Smooth muscle cell (in vitro differentiated cells): ENCODE data around the gene LRCH1. TPM values are rescaled to one million over a fixed set of nuclear protein-coding genes. Genes with fewer than 3 reads are reported as not detected.
A peak's percentile ranks its signal among the peaks of the same experiment; 100 is the strongest.

Experiments used
- DNase-seq: peaks from one replicate; lab custom pipeline; 2025; ENCODE audit not compliant: unreplicated experiment; lab: John Stamatoyannopoulos, UW
- H2AFZ ChIP-seq: fragments of 200-600 bp; sonication (generic); 2 replicates; pipeline ENCODE4 v1.6.0; 2016; ENCODE audit warnings: antibody characterized with exemption, low read depth, mild to moderate bottlenecking
- H3F3A ChIP-seq: fragments of 200-600 bp; sonication (generic); 2 replicates; pipeline ENCODE4 v1.6.0; 2017; ENCODE audit warnings: antibody characterized with exemption, low read depth
- H3K27ac ChIP-seq: fragments of 200-600 bp; sonication (generic); 2 replicates; pipeline ENCODE4 v1.5.1; 2016; ENCODE audit warnings: low read depth, mild to moderate bottlenecking
- H3K27me3 ChIP-seq: fragments of 200-600 bp; sonication (generic); 2 replicates; pipeline ENCODE4 v1.6.1; 2016; ENCODE audit warnings: low read depth, mild to moderate bottlenecking
- H3K36me3 ChIP-seq: fragments of 200-600 bp; sonication (generic); 2 replicates; pipeline ENCODE4 v1.5.1; 2016; ENCODE audit warnings: low read depth
- H3K4me1 ChIP-seq: fragments of 200-600 bp; sonication (generic); 2 replicates; pipeline ENCODE4 v1.5.1; 2016; ENCODE audit warnings: low read depth
- H3K4me2 ChIP-seq: fragments of 200-600 bp; sonication (generic); 2 replicates; pipeline ENCODE4 v1.6.0; 2016; ENCODE audit warnings: mild to moderate bottlenecking
- H3K4me3 ChIP-seq: fragments of 200-600 bp; sonication (generic); 2 replicates; pipeline ENCODE4 v1.5.1; 2016; ENCODE audit warnings: mild to moderate bottlenecking
- H3K79me2 ChIP-seq: fragments of 200-600 bp; sonication (generic); 2 replicates; pipeline ENCODE4 v1.6.0; 2016; ENCODE audit warnings: low read depth, mild to moderate bottlenecking
- H3K9ac ChIP-seq: fragments of 200-600 bp; sonication (generic); 2 replicates; pipeline ENCODE4 v1.6.0; 2016; ENCODE audit warnings: low read depth
- H3K9me3 ChIP-seq: fragments of 200-600 bp; sonication (generic); replicated peaks from 2 replicates; pipeline ENCODE4 v1.5.1; 2016; ENCODE audit warnings: low read depth
- H4K20me1 ChIP-seq: fragments of 200-600 bp; sonication (generic); 2 replicates; pipeline ENCODE4 v1.6.0; 2016; ENCODE audit warnings: low read depth
- WGBS: methylation state at CpG from one replicate; pipeline ENCODE4 v1.1.7; 2016; ENCODE audit warnings: low lambda C conversion rate; 5-methylcytosine and 5-hydroxymethylcytosine counted together
- polyA plus RNA-seq: library from polyadenylated mRNA; unstranded; fragments of >200 nt; fragmentation: Nextera tagmentation; extraction: Ambion mirVana; gene quantifications from 2 replicates; pipeline ENCODE4 v1.2.1, GENCODE V29; 2016
- total RNA-seq: library from RNA; depleted of rRNA; stranded (reverse); fragments of >200 nt; gene quantifications from 2 replicates; pipeline ENCODE4 v1.2.3, GENCODE V29; 2014
- TF ChIP-seq, protein P1 (sequence below): fragments of 200-600 bp; sonication (generic); IDR thresholded peaks from 2 replicates; pipeline ENCODE4 v1.5.1; 2017; ENCODE audit warnings: borderline replicate concordance, mild to moderate bottlenecking, antibody characterized with exemption; ENCODE audit not compliant: insufficient read depth, poor library complexity, severe bottlenecking

Gene LRCH1
- total and polyA plus RNA-seq, 2 experiments from 2014 or later, result 9.4 to 27.7 TPM

DNA sequence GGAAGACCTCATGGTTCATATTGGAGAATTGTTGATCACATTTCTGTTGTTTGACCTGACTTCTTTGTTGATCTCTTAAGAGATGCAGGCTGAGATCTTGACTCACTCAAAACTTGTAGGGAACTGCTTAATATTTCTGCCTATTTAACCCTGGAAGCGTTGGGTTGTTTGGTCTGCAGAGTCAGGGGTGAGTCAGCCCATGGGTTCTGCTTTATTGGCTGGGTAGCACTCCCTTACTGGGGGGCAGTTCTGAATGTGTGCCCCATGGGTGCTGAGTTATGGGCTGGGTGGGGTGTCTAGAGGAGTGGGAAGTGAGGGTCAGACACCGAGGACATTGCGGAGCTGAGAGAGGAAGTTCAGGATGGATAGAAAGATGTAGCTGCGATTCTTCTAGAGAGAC is 87.9 kb downstream of the LRCH1 start:
- Histone ChIP-seq H2AFZ (no peak overlapping the region), H3K9ac (no peak overlapping the region), H3K27ac (peak overlapping the region; percentile 61), H4K20me1 (peaks cover 89% of the 10 kb centered on the region), H3K79me2 (peaks cover 98% of the 10 kb centered on the region), H3K27me3 (no peaks in the 10 kb centered on the region), H3F3A (no peaks in the 10 kb centered on the region), H3K9me3 (no peaks in the 10 kb centered on the region), H3K36me3 (no peaks in the 10 kb centered on the region), H3K4me1 (peaks cover 25% of the 10 kb centered on the region), H3K4me3 (no peak overlapping the region), H3K4me2 (peak overlapping the region; percentile 4)
- WGBS, result 77% methylated on average over 4 of the region's 4 CpGs
- TF ChIP-seq, protein P1, sequence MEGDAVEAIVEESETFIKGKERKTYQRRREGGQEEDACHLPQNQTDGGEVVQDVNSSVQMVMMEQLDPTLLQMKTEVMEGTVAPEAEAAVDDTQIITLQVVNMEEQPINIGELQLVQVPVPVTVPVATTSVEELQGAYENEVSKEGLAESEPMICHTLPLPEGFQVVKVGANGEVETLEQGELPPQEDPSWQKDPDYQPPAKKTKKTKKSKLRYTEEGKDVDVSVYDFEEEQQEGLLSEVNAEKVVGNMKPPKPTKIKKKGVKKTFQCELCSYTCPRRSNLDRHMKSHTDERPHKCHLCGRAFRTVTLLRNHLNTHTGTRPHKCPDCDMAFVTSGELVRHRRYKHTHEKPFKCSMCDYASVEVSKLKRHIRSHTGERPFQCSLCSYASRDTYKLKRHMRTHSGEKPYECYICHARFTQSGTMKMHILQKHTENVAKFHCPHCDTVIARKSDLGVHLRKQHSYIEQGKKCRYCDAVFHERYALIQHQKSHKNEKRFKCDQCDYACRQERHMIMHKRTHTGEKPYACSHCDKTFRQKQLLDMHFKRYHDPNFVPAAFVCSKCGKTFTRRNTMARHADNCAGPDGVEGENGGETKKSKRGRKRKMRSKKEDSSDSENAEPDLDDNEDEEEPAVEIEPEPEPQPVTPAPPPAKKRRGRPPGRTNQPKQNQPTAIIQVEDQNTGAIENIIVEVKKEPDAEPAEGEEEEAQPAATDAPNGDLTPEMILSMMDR, result no peak
- DNase-seq, result no peak

DNA sequence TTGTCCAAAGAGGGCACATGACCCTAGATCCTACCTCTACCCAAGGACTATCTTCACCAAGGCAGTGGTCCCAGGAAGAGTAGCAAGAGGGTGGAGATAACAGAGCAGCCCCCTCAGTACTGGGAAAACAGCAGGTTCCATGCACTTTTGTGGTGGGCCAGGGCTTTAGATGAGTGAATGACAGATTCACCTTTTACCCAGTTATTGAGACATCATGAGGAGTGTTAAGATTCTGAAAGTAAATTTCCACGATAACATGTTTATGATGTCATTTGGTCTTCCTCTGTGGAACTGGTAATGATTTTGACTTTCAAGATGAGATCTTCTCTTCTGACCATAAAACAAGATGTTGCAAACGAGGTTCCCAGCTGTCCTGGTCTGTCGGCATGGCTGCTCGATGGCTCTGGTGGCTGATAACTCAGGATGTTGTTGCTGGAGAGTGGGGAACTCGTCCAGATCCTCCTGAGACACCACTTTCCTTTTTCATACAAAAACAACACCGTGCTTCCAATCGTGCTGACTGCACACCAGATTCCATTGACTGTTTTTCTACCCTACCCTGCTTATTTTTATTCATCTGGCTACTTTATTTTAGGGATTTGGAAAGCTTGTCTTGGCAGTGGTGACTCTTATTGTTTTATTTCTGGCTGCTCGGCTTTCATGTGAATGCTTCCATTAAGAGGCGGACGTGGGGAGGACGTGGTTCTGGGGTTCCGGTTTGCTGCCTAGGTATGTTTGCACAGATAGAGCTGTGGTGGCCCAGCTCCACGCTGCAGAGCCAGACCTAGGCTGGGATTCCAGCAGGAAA is 88.5 kb downstream of the LRCH1 start:
- H3K4me3 ChIP-seq, result no peak overlapping the region
- no peak overlapping the region for H3K9ac ChIP-seq

DNA sequence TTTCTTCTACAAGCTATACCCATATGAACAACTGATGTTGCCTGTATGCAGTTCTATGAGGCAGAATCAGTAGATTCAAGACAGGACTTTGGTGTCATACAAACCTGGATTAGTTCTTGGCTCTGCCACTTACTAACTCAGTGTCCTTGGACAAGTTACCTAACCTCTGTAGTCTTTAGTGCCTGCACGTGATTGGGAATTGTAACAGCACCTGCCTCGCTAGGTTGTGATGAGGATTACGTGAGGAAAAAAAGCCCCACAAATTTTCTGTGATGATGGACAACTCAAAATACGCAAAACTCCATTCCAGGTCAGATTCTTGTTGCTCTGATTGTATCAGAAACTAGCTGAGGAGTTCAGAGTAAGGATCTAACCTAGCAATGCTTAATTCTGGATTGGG is 89.3 kb downstream of the LRCH1 start:
- Histone ChIP-seq H2AFZ (no peak overlapping the region), H4K20me1 (peaks cover 93% of the 10 kb centered on the region), H3F3A (no peaks in the 10 kb centered on the region), H3K9ac (no peak overlapping the region), H3K36me3 (no peaks in the 10 kb centered on the region), H3K4me2 (no peak overlapping the region), H3K4me3 (no peak overlapping the region), H3K79me2 (peaks cover 98% of the 10 kb centered on the region), H3K27ac (no peak overlapping the region), H3K4me1 (peaks cover 25% of the 10 kb centered on the region), H3K9me3 (no peaks in the 10 kb centered on the region), H3K27me3 (no peaks in the 10 kb centered on the region)
- TF ChIP-seq, protein P1, result no peak
- 93% methylated on average over 4 of the region's 4 CpGs for WGBS
- no peak for DNase-seq

More for the DNA sequence above, 88.5 kb downstream of the LRCH1 start:
- no peaks in the 10 kb centered on the region for H3K9me3 ChIP-seq
- peaks cover 98% of the 10 kb centered on the region for H3K79me2 ChIP-seq
- H3K27me3 ChIP-seq, result no peaks in the 10 kb centered on the region
- H4K20me1 ChIP-seq, result peaks cover 91% of the 10 kb centered on the region
- H3K27ac ChIP-seq, result no peak overlapping the region
- H3K4me2 ChIP-seq, result no peak overlapping the region
- H2AFZ ChIP-seq, result no peak overlapping the region
- WGBS, result 76% methylated on average over 13 of the region's 13 CpGs
- DNase-seq, result no peak
- H3K4me1 ChIP-seq, result peaks cover 25% of the 10 kb centered on the region
- no peaks in the 10 kb centered on the region for H3F3A ChIP-seq
- H3K36me3 ChIP-seq, result no peaks in the 10 kb centered on the region
- TF ChIP-seq, protein P1, result no peak
